Neuron (in vitro differentiated cells): ENCODE measurements around the gene IL1RN.
A peak's percentile ranks its signal among the peaks of the same experiment; 100 is the strongest.

ENCODE experiments used
- H2AFZ ChIP-seq: one replicate; pipeline ENCODE4 v1.6.1; 2013; ENCODE audit warnings: low read depth, mild to moderate bottlenecking, inconsistent platforms, low read length, moderate library complexity
- H3K27me3 ChIP-seq: one replicate; pipeline ENCODE4 v1.6.1; 2013; ENCODE audit warnings: low read length; ENCODE audit not compliant: insufficient read depth
- H3K36me3 ChIP-seq: one replicate; pipeline ENCODE4 v1.6.1; 2013; ENCODE audit warnings: low read length; ENCODE audit not compliant: insufficient read depth
- H3K4me1 ChIP-seq: one replicate; pipeline ENCODE4 v1.6.1; 2013; ENCODE audit warnings: low read length; ENCODE audit not compliant: insufficient read depth
- H3K4me3 ChIP-seq: 2 replicates; pipeline ENCODE4 v1.5.1; 2013; ENCODE audit warnings: mild to moderate bottlenecking, low read length, moderate library complexity
- H3K9me3 ChIP-seq: one replicate; pipeline ENCODE4 v1.6.1; 2013; ENCODE audit warnings: low read length

IL1RN gene

GRCh38 chr2:113138428-113139322 lies 11.3 kb downstream of the IL1RN start:
- Histone ChIP-seq H2AFZ (no peak overlapping the region), H3K36me3 (no peaks in the 10 kb centered on the region), H3K9me3 (no peaks in the 10 kb centered on the region), H3K4me1 (no peaks in the 10 kb centered on the region), H3K27me3 (peaks cover 2% of the 10 kb centered on the region), H3K4me3 (no peak overlapping the region)

GRCh38 chr2:113141451-113141850 lies 14.1 kb downstream of the IL1RN start:
- Histone ChIP-seq H2AFZ (no peak overlapping the region), H3K4me3 (no peak overlapping the region), H3K9me3 (no peaks in the 10 kb centered on the region), H3K27me3 (no peaks in the 10 kb centered on the region), H3K4me1 (no peaks in the 10 kb centered on the region), H3K36me3 (no peaks in the 10 kb centered on the region)

DNA sequence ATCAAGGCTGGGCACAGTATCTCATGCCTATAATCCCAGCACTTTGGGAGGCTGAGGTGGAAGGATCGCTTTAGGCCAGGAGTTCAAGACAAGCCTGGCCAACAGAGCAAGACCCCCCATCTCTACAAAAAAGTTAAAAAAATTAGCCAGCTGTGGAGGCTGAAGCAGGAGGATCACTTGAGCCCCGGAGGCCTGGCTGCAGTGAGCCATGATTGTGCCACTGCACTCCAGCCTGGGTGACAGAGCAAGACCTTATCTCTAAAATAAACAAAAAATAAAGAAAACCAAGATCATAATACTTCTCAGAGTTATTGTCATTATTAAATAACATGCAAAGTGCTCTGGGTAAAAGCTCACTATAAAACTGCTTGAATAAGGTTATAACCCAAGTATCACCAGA lies 14.9 kb downstream of the IL1RN start:
- Histone ChIP-seq H3K4me3 (no peak overlapping the region), H2AFZ (no peak overlapping the region)

GRCh38 chr2:113144259-113144658 lies 16.9 kb downstream of the IL1RN start:
- Histone ChIP-seq H3K4me3 (no peak overlapping the region), H3K27me3 (no peaks in the 10 kb centered on the region), H3K9me3 (no peaks in the 10 kb centered on the region), H2AFZ (no peak overlapping the region), H3K36me3 (no peaks in the 10 kb centered on the region), H3K4me1 (no peaks in the 10 kb centered on the region)

More for the DNA sequence above, 14.9 kb downstream of the IL1RN start:
- Histone ChIP-seq H3K36me3 (no peaks in the 10 kb centered on the region), H3K9me3 (no peaks in the 10 kb centered on the region), H3K4me1 (no peaks in the 10 kb centered on the region), H3K27me3 (no peaks in the 10 kb centered on the region)

- Histone ChIP-seq H2AFZ (no peak overlapping the region), H3K36me3 (no peaks in the 10 kb centered on the region), H3K27me3 (no peaks in the 10 kb centered on the region), H3K9me3 (no peaks in the 10 kb centered on the region), H3K4me1 (no peaks in the 10 kb centered on the region), H3K4me3 (no peak overlapping the region)
Measured at GRCh38 chr2:113148606-113149552, 21.5 kb downstream of the IL1RN start.

- no peaks in the 10 kb centered on the region for H3K9me3 ChIP-seq
- H3K4me3 ChIP-seq = no peak overlapping the region
- H3K27me3 ChIP-seq = peaks cover under 1% of the 10 kb centered on the region
- no peaks in the 10 kb centered on the region for H3K36me3 ChIP-seq
- H3K4me1 ChIP-seq = no peaks in the 10 kb centered on the region
- H2AFZ ChIP-seq = no peak overlapping the region
Measured at GRCh38 chr2:113149553-113150257, 22.3 kb downstream of the IL1RN start.

GRCh38 chr2:113150258-113150601 lies 22.8 kb downstream of the IL1RN start:
- Histone ChIP-seq H3K4me3 (no peak overlapping the region), H2AFZ (no peak overlapping the region), H3K27me3 (peaks cover 5% of the 10 kb centered on the region), H3K9me3 (no peaks in the 10 kb centered on the region), H3K36me3 (no peaks in the 10 kb centered on the region), H3K4me1 (no peaks in the 10 kb centered on the region)

- Histone ChIP-seq H3K36me3 (no peaks in the 10 kb centered on the region), H2AFZ (no peak overlapping the region), H3K9me3 (no peaks in the 10 kb centered on the region), H3K27me3 (peaks cover 40% of the 10 kb centered on the region), H3K4me1 (no peaks in the 10 kb centered on the region), H3K4me3 (no peak overlapping the region)
Measured at GRCh38 chr2:113155331-113155730, 27.9 kb downstream of the IL1RN start.

DNA sequence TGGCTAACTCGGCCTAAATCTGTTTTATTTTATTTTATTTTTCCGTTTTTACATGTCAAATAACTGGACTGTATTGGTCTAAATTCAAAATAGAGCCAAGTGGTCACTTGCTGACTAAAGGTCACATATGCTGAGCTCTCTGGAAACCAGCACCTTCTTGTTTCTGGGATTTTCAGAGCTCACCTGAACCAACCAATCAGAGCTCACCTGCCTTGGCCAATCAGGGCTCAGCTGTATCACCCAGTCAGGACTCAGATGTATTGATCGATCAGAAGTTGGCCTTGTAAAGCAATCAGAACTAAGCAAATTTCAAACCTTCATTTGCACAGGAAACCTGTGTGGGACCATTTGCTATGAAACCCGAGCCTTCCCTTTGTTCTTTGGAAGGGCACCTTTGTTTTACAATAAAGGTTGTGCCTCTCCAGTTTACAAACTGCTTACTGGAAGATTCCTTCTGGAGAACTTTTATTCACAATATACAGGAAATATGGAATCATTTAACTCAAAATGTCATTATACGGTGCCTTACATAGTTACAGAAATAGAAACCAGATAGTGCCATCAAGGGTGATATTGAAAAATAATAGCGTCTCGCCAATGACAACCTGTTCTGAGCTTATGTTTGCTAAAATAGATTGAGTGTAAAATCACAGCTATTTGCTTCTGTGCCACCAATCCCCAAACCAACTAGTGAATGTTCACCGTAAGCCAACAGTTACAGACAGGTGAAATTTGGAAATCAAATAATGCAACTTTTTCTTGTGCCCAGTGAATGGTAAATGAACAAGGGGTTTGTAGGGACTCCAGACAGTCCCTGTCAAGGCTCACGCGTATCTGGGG lies 29.1 kb downstream of the IL1RN start:
- H3K27me3 ChIP-seq = peaks cover 40% of the 10 kb centered on the region
- H3K4me3 ChIP-seq = peak overlapping the region; percentile 18
- H3K36me3 ChIP-seq = no peaks in the 10 kb centered on the region
- H3K9me3 ChIP-seq = no peaks in the 10 kb centered on the region
- H2AFZ ChIP-seq = no peak overlapping the region
- H3K4me1 ChIP-seq = no peaks in the 10 kb centered on the region

DNA sequence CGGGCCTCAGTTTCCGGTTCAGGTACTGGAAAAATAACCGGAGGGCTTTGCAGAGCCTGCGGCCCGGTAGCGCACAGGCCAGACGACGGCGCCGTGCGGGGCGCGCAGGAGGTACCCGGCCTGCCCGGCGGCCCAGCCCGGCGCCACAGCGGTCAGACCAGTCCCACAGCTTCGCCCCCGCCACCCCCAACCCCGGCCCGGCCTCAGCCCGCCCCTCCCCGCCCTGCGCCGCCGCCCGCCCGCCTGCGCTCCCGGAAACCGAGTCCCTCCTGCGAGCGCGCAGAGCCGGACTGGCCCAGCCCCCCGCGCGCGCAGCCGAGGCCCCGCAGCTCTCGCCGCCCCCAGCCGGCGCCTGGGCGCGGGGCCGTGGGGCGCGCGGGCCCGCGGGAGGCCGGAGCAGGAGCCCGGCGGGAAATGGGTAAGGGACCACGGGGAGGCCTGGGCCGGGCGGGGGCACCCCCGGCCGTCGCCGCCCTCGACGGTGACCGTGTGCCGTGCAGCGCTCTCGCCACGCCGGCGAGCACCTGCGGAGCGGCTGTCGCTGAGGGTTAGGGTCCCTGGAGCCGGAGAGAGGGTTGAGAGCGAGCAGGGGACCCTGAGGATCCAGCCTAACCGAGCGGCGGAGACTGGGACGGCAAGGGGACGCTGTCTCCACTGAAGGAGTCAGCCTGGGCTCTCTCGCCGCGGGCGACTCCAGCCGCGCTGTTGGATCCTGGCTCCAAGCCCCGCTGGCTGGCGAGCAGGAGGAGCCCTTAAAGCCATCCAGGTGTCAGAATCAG lies 29.9 kb downstream of the IL1RN start:
- Histone ChIP-seq H3K4me3 (peak overlapping the region; percentile 19), H3K9me3 (no peaks in the 10 kb centered on the region), H2AFZ (no peak overlapping the region), H3K27me3 (peaks cover 40% of the 10 kb centered on the region), H3K36me3 (no peaks in the 10 kb centered on the region), H3K4me1 (no peaks in the 10 kb centered on the region)

DNA sequence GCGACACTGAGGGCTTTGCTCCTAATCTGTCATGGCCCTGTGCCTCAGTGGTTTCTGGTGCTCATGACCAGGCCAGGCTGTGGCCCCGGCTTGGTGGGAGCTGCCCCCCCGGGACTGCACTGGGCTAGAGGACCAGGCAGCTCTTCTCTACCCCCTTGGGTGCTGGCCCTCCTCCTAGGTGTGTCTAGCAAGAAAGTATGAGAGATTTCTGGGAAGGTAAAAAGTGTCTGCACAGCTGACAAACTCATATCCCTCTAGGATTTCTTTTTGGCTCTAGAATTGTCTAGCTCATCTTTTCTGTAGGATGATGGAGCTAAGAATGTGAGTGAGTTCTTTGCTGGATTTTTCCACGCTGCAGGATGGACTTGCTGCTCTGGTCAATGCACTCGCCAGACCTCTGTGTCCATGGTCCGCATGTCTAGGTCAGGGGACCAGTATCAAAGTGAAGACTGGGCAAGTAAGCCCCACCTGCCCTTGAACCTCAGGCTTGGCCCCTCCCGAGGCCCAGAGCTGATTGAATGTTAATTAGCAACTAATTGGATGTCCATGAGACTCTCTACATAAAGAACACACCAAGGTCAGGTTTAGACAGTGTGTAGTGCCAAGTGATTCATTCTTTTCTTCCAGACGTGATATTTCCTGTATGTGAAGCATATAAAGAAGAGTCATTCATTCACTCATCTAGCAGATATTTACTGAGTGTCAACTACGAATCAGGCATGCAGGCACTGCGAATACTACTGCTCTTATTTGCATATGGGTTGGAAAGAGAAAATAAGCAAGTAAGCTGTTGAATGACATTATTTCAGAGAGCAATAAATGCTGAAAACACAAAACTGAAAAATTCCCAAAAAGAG lies 30.7 kb downstream of the IL1RN start:
- H3K4me1 ChIP-seq = no peaks in the 10 kb centered on the region
- H2AFZ ChIP-seq = no peak overlapping the region
- no peak overlapping the region for H3K4me3 ChIP-seq
- H3K36me3 ChIP-seq = no peaks in the 10 kb centered on the region
- H3K27me3 ChIP-seq = peaks cover 40% of the 10 kb centered on the region
- no peaks in the 10 kb centered on the region for H3K9me3 ChIP-seq
